GM19025 (cell line): ENCODE results near the gene HCN4.
"Not testable (repeated sequence)": the region's sequence is repeated elsewhere in the genome, so short reads cannot be mapped to it uniquely, and the experiment has no call there.

ENCODE experiments used
- ATAC-seq: cut with Tn5 transposase; IDR thresholded peaks from one replicate; pipeline ENCODE4 v1.9.1; 2021; ENCODE audit warnings: mild to moderate bottlenecking, low read depth, moderate library complexity; ENCODE audit not compliant: unreplicated experiment

The HCN4 gene

DNA sequence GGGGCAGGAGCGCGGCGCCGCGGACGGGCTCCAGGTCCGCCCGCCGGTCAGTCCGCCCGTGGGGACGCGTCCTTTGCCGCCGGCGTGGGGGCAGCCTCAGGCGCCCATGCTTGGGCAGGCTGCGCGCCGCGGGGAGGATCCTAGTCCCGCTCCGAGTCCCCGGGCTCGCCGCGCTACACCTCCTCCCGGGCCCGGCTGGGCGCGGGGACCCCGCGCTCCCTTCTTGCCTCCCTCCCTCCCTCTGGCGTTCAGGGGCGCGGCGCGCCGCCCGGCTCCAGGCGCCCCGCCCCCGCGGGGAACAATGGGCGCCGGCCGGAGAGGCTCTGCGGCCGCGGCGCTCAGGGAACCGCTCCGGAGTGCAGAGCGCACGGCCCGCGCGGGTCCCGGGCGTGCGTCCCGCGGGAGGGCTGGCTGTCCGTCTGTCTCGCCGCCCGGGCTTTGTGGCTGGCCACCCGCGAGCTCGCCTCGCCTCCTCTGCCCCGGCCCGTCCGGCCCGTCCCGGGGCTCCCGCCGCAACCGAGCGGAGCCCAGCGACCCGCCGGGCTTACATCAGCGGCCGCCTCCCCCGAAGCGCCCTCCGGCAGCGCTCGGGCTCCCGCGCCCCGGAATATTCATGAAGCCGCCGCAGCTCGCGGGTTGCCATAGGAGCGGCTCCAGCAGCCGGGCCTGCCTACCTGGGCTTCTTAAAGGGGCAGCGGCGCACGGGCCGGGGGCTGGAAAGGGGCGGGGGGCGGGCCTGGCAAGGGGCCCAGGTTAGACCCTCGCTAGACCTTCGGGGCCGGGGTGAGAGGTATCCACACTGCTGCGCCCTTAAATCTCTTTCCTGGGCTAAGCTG is at the start of gene HCN4:
HCN4 (minus strand) TSS at position 658 of the 836 bp plus-strand sequence. CDS start 688 bp downstream, outside the sequence.
- no peak for ATAC-seq

DNA sequence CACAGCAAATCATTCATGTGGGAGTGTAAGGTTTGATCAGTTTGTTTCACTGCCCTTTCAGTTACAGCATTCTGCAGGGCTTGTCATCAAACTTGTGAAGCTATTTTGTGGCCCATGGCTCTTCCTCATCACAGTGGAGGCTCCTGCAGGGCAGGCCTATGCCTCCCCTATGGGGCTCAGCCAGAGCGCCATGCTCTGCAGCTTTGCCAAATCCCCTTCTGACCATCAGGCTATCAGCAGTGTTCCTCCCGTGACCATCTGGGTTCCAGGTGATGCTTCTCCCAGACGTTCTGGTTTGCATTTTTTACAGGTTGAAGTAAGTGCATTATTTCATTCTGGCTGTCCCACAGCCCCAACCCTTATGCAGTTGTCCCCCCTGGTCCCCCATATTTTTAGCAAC is 46.1 kb upstream of the HCN4 start:
- ATAC-seq, result no peak

DNA sequence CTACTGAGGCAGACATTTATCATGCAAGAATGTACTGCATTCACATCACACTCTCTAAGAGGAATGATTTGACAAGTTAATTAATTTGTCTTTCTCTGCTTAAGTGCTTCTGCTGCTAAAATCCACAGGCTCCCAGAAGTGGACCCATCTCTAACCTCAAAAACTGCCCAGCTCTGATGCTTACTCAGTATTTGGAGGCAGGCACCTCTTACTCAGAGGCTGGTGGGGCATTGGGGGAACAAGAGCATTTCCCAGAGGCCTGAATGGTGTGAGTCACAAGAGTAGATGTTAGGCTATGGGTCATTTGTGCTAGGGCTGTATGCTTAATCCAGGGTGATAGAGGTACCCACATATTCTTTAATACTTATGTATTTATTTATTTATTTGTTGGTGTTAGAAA is 34.4 kb upstream of the HCN4 start:
- no peak for ATAC-seq

DNA sequence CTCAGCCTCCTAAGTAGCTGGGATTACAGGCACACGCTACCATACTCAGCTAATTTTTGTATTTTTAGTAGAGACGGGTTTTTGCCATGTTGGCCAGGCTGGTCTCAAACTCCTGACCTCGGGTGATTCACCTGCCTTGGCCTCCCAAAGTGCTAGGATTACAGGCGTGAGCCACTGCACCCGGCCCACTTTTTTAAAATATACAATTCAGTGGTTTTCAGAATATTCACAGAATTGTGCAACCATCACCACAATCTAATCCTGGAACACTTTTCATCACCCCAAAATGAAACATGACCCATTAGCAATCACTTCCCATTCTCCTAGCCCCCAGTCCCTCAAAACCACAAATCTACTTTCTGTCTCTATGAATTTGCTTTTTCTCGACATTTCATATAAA is 31.5 kb upstream of the HCN4 start:
- ATAC-seq, result not testable (repeated sequence)

DNA sequence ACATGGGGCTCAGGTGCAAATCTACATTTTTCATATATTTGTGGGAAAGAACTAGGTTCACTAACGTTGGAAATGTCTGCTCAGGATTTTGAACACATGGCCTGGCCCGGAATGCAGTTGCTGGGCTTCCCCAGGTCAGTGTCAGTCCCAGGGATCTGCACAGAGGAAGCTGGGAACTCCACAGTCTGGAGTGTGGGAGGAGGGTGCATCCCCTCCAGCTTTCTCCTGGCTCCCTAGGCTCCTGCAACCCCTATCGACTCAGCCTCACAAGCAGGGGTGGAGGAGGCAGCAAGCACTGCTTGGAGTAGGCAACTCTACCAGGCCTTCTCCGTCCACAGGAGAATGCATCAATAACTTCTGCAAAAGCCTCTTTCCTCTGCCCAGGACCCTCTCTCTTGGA is 30.1 kb upstream of the HCN4 start:
- no peak for ATAC-seq

DNA sequence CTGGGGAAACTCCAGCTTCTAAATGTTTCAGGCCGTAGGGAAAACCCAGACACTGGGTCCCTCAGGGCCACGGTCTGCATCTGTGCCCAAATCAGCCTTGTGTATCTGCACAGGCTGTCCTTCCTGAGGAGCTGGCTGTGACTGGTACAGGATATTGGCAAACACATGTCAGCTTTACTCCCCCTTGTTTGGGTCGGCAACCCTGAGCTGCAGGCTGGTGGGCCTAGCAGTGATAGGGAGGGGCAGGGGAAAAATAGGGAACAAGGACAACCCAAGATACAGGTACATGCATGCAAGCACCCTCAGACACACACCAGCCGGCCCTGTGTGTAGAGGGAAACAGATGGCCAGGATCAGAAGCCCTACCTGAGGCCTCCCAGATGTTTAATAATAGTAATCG is 28.7 kb upstream of the HCN4 start:
- ATAC-seq, result no peak

DNA sequence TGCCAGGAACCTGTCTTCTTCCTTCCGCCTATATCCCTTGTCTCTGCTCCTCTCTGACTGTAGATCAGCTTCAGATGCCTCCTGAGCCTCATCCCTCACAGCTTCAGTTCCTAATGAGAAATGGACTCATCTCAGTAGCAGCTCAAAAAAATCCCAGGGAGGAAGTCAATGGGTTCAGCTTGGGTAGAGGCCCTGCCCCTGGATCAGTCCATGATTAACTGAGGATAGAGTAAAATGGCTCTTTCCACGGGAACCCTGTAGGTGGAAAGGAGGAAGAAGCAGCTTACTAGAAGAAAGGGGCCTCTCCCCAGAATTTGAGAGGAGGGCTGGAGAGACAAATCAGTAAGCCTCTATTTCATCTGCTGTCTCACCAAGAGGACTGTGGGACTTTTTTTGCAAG is 26.9 kb upstream of the HCN4 start:
- ATAC-seq, result no peak

DNA sequence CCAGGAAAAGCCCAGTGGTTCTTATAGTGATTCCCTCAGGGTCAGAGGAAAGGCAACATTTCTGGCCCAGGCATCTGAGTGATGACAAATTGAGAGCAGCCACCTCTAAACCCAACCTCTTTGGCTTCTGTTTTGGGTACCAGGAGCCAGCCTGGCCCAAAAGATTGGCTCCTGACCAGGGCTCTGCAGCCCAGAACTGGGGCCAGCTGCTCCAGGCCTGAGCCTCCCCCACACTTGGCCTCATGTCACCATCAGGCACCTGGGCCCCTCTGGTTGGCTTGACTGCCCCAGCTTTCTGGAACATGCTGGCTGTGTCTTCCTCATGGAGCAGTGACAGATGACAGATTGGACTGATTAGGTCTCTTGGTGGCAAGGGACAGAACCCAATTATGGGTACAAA is 26.0 kb upstream of the HCN4 start:
- no peak for ATAC-seq

DNA sequence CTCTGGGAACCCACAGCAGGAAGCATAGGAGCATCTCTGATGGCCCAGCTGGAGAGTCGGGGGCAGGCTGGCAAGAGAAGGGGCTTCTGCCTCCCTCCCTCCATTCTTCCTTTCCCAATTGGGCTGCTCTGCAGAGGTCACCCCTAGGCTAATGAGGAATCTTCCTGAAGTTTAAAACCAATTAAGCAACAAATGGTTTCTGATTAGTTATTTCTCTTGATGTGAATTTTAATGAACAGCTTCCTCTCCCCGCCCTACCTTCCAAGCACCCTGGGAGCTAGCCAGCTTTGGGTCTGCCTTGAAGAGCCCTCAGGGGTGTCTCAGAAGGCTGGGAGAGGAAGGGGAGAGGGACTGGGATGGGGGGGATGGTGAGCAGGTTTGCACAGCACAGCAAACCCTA is 24.6 kb upstream of the HCN4 start:
- ATAC-seq, result no peak

DNA sequence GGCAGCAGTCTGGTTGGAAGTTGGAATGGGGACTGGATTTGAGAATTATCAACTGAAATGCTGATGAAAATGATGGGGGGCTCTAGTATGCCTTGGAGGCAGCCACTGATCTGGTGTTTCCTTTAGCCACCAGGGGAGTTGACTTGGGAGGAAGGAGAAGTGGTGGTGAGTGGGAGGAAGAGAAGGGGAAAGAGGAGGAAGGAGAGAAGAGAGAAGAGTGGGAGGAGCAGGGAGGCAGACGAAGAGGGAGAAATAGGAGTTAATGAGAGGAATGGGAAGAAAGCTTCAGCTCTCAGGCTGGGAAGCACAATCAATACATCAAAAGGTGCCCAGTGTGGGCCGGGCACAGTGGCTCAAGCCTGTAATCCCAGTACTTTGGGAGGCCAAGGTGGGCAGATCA is 23.3 kb upstream of the HCN4 start:
- ATAC-seq, result no peak

DNA sequence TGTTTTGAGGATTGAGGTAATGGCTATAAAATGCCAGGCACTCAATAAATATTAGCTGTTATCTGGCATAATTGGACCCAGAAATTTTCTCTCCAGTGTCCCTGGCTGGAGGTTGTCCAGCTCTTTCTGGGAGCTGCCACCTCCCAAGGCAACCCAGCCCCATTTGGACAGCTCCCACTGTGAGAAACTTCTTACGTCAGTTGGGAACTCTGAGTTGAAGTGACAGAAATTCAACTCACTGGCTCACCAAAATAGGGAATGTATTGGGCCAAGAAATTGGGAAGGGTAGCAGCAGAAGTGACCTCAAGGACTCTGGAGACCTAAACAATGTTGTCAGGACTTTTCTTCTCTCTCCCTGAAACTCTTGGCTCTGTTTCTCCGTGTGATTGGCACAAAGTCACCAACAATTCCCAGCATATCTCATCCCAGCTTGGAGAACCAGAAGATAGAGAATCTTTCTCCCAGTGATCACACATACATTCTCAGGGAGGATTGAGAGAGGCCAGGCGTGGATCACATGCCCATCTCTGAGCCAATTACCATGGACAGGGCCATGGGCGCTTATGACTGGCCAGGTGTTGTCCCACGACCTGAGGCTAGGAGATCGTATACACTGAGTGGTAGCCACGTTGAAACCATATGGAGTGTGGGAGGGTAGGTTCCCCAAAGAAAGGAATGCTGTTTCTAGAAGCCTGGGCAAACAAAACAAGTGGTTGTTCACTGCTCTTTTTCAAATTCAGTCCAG is 22.5 kb upstream of the HCN4 start:
- no peak for ATAC-seq

DNA sequence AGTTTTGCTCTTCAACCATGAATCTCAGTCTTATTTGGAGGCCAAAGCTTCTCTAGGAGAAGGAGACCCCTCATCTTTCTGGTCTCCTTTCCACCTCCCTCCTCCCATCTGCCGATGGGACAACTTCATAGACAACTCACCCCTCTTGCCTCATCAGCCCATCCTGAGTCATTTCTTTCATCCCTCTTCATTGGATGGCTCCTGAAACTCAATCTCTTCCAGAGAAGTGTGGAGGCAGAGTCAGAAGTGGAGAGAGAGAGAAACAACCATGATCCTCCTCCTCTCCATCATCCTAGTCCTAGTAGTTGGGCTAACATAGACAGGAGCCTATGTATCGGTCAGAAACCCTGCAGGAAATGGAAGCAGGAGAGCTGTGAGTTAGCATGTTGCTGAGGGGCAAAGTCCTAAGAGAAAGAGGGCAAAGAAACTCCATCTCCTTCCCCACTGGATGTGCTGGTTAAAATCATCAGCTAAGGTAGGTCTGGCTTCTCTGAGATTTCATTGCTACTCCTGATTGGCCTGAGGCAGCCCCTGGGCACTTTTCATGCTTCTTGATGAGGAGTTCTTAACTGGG is 21.3 kb upstream of the HCN4 start:
- no peak for ATAC-seq

DNA sequence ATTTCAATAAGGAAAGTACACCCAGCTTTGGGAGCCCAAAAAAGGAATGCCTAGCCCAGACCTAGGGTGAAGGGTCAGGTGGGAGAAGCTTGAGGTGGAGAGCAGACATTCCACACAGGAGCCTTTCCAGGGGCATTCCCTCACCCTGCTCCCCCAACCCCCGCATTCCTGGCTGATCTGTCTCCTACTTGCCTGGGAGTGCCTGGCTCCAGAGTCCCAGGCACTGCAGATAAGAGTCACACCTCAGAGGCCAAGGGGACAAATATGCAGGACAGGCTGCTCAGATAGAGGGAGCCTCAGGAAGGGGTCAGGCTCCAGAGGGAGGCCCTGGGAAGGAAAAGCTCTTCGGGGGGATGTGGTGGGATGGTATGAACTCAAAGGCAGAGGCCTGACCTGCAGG is 20.8 kb upstream of the HCN4 start:
- ATAC-seq, result no peak

DNA sequence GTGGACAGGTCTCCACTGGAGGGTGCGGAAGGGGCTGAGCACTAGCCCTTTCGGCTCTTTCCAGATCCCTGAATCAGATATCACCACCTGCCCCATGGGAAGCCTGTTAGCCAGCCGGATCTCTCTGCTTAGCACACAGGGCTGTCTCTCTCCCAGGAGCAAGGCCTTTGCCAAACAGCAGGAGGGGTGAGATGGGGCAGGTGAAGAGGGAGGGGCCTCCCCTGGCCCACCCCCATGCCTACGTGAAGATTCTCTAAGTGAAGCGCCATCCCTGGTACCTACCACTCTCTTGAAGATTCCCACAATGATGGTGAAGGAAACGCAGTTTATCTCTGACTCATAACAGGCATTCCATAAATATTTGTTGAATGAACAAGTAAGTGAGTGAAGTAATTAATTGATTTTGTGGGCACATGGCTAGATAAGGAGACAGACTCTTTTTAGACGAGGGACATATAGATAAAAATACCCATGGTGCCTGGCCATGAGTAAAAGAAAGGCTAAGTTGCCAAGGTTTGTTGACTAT is 19.6 kb upstream of the HCN4 start:
- ATAC-seq, result no peak

DNA sequence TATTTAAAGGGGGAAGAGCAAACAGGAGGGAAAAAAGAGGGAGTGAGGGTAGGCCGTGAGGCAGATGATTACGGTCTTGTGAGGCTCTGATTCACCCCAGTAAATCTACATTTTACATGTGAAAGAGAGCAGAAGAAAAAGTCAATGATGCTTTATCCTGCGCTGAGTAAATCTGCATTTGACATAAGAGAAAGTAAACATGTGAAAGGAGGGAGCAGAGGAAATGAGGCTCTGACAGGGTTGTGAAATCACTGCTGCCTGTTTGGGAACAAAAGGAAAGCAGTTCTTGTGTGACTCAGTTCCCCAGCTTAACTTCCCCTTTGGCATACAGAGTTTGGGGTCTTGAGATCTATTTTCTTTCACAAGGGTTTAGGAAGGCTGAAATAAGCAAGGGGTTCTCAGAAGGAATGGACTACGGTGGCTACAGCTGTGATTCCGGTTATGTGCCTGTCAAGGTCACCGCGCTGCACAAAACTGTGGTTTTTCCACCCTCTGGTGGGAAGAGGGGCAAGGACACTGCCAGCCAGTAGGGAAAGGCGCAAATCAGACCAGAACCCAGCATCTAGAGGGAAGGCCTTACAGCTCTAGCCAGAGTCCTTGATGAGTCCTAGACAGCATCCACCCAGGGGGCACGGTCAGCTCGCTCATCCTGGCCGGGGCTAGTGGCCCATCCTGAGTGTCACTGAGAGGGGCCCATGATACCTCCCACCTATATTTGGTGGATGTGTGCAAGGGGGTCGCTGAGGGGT is 18.9 kb upstream of the HCN4 start:
- no peak for ATAC-seq

DNA sequence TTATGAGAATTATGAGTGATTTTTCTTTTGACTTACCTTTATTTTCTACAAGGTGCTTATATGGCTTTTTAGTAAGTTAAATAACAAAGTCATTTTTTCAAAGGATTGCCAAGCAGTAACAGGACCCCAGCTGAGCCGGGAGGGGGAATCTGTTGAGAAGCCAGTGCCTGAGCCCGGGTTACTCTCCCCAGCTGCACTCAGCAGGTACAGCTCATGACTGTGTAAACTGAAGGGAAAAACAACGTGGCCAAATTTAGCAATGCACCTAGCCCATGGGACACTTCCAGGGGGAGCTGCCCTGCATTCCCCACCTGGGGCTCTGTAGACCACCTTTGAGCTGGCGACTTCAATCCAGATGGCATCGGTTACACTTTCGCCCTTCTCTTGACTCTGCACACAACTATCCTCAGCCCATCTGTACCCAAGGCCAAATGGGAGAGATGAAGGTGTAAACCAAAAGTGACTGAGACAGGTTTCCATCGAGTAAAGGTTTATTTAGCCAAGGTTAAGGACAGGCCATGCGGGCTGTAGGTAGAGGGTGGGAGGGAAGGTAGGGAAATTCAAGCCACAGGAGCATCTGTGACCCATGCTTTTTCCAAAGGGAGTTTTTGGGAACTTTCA is 18.2 kb upstream of the HCN4 start:
- ATAC-seq, result no peak

DNA sequence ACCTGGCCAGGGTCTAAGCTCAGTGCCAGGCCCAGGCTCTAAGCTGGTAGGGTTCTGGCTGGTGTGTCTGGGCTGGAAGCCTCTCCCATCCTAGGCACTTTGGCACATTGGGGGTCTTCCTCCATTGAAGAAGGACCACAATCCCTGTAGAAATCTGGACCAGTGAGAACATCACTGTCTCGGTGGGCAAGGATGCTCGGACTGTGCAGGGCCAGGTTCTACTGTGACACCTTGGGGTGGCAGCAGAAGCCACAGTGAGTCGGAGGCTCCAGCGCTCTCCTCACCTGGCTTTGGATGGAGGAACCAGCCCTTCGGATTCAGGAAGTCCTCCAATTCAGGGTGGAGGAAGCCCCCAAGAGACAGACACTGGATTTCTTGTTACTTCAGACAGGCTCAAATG is 17.5 kb upstream of the HCN4 start:
- no peak for ATAC-seq

DNA sequence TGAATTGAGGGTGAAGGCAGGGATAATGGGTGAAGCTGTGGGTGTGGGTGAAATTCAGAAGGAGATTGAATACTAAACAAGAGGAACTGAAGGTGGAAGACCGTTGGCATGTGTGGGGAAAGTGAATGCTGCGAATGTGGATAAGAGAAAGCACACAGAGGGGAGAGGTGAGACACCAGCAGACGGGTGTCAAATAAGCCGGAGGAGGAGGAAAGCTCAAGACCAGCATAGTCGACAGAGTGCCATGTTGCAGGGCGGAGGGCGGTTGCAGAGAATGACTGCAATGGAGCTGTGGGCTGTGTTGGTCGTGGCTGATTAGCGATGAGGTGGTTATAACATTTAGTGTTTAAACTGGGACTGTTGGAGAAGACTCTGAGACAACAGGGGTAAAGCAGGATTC is 16.4 kb upstream of the HCN4 start:
- ATAC-seq, result no peak

DNA sequence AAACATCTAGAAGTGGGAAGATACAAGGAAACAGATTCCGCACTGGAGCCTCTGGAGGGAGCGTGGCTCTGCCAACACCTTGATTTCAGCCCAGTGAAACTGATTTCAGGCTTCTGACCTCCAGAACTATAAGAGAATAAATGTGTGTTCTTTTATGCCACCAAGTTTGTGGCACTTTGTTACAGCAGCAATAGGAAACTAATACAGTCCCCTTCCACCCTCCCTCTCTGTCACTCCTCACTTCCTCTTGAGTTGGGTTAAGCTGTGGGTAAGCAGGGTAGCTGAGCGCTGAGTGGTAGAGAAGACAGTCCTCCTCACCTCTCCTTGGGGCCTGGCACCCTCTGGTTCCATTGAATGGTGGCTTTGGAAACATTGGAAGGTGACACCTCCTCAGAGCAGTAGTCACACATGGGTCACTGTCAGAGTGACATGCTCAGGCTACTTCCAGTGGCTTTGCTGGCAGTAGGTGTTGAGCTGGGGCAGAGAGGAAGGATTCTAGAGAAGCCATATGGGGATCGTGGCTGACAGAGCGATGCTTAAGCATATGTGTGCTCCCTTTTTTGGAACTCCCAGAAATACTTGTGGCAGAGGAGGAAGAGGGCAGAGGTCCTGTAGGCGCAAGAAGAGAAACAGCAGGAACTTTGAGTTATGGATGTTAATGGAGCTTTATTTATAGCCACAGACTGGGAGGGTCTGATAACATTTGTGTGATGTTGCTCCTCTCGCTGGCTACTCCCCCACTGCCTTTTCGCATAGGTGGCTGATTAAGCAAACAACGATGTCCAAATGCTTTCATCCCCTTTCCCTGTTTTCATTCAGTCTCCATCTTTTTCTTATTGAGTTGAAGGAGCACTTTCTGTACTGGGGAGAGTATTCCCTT is 14.8 kb upstream of the HCN4 start:
- no peak for ATAC-seq
